Stimulated activated CD8-positive, alpha-beta memory T cell treated with anti-CD3 and anti-CD28 coated beads, Interleukin-2, amount 100 ng/mL, for 48 hours (primary cell): ENCODE data around the gene NLGN3.

ENCODE experiments used
- DNase-seq, 2 donors: peaks; one replicate each; pipeline ENCODE4 v3.0.0-alpha.2; 2020; ENCODE audit warnings: low read depth in 2 of 2

NLGN3 gene

GRCh38 chrX:71214152-71214551 is 69.5 kb downstream of the NLGN3 start:
- no peak for DNase-seq

GRCh38 chrX:71214604-71215337 is 70.1 kb downstream of the NLGN3 start:
- DNase-seq = no peak

- DNase-seq = no peak
Observed at GRCh38 chrX:71215338-71215912, 70.8 kb downstream of the NLGN3 start.

DNA sequence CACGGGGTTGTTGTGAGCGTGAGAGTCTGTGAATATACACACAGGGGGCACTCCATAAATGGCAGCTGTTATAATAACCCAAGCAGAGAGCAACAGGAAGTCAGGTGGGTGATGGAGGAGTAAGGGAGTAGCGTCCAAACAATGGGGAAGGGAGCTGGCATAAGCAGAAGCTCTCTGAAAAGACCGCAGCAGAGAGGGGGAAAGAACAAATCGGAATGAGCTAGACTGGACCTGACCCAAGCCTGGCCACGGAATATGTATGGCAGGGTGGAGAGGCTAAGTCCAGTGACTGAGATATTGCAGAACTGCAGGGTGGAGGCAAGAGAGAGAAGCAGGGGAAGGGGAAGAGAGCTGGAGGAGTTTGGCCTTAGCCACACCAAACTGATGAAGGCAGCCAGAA is 71.8 kb downstream of the NLGN3 start:
- DNase-seq = no peak

- DNase-seq = no peak
Observed at GRCh38 chrX:71217298-71217697, 72.7 kb downstream of the NLGN3 start.
